GM20431 (cell line): ENCODE results near the gene HOXC11.

ENCODE experiments used
- in situ Hi-C: fragments of 300-500 bp; cut with MseI, MboI; formaldehyde crosslinking; loops from one replicate; pipeline ENCODE4 v1.15.0; 2020; ENCODE audit warnings: low sequenced_read_pairs; ENCODE audit not compliant: unreplicated experiment

HOXC11 gene

DNA sequence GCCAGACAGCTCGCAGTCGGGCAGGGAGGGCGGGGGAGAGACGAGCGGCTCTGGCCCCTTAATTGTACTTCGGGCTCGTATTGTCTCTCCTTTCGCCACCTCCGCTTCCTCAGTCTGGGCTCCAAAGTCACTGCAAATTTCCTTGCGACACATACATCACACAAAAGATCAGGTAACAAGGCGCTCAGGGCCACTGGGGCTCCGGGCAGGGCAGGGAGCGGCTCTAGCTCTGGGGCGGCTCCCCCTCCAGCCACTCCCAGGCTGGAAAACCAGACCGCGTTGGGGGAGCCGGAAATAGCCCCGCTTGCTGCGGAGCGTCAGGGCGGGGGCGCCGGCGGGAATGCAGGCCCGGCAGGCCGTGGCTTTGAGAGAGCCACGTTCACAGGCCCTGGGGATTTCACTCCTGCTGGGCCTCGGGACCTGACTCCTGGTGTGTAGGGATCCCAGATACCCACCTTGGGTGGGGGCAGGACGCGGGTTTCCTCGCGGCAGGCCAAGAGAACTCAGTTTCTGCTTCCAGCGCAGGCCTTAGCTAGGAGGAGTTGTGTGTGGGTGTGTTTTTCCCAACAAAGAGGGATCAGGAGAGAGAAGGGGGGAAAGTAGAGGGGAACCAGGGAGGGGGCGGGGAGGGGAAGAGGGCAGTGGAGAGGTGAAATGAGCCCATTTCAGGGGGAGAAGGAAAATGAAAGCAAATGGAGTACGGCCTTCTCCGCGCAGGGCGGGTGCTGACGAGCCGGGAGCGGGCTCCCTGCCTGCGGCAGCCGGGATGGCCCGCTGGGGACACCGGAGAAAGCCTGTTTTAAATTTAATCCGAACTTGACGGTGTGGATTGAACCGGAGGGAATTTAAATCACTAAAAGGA, 22.7 kb downstream of the HOXC11 start:
- in situ Hi-C loops: loop anchor here (10.0 kb wide), 1 partner anchor 209 kb away; no protein-coding TSS in a partner anchor

GRCh38 chr12:53996240-53997203, 23.6 kb downstream of the HOXC11 start:
- in situ Hi-C loops: loop anchor here (10.0 kb wide), 1 partner anchor 208 kb away; no protein-coding TSS in a partner anchor

GRCh38 chr12:53997204-53998109, 24.5 kb downstream of the HOXC11 start:
- in situ Hi-C loops: loop anchor here (10.0 kb wide), 1 partner anchor 207 kb away; no protein-coding TSS in a partner anchor

DNA sequence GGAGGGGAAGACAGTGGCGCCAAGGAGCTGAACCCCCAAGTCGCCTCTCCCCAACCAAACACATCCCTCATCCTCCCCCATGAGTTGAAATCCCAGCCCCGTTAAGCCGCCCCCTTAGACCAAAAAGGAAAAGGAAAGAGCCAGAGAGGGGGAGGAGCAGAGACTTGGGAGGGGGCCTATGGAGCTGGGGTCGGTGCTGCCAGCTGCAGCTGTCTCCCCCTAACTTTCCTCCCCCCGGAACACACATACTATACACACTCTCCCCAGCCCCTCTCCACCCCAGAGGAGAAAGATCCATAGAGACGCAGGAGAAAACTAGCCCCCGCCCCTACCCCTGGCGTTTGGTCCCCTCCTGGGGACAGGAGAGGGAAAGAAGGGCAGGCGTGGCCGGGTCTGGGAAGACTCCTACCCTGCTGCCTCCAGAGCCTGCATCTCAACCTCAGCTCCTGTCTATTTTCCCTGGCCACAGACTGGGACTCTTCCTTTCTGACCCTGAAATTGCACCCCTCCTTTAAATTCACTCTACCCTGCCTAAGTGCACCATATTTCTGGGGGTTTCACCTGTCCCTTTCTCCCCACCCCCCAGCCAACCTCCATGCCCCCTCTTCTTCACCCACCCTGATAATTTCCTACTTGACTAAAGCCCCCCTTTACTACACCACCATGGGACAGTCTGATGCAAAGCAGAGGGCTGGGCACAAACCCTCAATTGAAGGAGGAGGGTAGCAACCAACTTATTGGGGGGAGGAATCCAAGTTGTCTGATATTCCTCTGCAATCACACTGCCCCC, 25.4 kb downstream of the HOXC11 start:
- in situ Hi-C loops: loop anchor here (10.0 kb wide), 1 partner anchor 206 kb away; no protein-coding TSS in a partner anchor

- in situ Hi-C loops: loop anchor here (10.0 kb wide), 1 partner anchor 206 kb away; no protein-coding TSS in a partner anchor
Observed at GRCh38 chr12:53998900-53999236, 25.9 kb downstream of the HOXC11 start.

DNA sequence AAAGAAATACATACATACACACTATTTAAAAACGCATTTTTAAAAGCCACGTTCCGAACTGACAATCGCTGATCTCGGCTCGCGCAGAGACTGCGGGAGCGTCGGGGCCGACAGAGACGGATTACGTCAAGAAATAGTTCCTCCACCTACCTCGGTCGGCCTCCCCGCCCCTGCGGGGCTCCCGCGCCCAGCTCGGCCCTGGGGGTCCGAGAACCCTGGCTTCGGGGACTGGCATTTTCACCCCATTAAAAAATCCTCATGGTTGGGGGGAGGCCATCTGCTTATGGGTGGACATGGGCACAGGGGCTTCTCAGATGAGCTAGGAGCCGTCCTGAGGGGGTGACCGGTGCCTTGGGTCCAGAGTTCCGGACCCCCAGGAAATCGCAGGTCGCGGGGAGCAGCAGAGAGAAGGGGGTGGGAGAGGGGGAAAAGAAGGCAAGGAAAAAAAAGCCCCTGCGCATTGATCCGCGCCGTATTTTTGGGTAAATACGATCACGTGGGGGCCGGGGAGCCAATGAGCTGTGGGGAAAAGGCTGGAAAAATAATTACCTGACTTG, 26.7 kb downstream of the HOXC11 start:
- in situ Hi-C loops: loop anchor here (10.0 to 25.0 kb wide), 2 partner anchors 205 to 363 kb away; partner anchors contain the start of gene GPR84

DNA sequence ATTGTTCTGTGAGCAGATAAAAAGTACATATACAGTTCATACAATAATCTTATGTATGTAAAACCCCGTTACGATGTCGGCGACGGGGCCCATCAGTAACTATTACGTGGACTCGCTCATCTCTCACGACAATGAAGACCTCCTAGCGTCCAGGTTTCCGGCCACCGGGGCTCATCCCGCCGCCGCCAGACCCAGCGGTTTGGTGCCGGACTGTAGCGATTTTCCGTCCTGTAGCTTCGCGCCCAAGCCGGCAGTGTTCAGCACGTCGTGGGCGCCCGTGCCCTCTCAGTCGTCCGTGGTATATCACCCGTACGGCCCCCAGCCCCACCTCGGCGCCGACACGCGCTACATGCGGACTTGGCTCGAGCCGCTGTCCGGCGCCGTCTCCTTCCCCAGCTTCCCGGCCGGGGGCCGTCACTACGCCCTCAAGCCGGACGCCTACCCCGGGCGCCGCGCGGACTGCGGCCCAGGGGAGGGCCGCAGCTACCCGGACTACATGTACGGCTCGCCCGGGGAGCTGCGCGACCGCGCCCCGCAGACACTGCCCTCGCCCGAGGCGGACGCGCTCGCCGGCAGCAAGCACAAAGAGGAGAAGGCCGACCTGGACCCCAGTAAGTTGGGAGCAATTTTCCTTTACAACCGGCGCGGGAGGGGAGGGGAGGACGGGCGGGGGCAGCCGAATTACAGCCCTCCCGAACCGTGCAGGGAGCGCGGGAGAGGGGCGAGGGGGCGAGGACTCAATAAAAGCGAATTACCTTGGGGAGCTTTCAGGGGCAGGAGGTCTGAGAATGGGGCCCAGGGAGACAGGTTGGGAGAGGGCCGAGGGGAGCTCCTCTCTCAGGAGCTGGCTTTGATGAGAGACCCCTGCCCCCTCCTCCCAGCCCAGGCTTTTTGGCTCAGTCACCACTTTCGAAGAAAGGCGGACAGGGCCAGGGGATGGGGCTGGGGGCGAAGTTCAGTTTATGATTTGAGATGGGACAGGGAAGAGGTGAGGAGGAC, 27.5 kb downstream of the HOXC11 start, which contains the start of gene HOXC9:
HOXC9 (plus strand) TSS at position 46 of the 999 bp plus-strand sequence; CDS start at position 74, 28 bp downstream.
- in situ Hi-C loops: loop anchor here (25.0 kb wide), 1 partner anchor 362 kb away; the partner anchor contains the start of gene GPR84

DNA sequence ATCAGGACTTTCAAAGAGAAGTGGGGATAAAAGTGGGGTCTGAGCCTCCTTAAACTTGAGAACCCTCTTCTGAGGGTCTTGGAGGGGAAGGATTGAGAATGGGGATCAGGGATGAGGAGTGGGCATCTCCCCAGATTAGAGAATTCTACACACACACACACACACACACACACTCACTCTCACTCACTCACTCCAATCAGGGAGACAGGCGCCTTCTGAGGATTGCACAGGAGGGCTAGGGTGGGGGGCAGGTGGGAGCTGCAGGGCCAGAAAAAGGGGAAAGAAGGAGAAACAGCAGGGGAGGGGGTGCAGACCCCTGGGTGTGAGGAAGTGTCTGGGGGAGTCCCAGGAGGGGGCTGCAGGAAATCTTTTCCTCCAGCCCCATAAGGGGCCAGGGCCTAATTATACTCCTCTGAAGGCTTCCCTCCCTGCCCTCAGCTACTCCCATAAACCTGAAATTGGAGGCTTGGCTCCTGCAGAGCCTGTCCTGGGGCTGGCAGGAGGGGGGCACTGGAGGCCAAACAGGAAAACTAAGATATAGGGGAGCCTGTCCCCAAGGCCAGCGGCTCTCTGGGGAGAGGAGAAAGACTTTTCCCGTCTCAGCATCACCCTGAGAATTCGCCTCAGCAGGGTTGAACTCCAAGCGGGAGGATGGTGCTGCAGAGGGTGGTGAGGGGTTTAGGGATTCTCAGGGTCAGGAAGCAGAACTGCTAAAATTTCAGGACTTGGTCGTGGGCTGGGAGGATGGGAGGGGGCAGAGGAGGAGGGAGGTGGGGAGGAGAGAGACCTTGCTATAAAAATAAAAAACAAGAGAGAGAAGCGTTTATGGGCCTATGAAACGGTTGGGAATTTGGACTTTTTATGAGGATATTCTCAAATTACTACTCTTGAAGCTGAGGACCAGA, 28.6 kb downstream of the HOXC11 start:
- in situ Hi-C loops: loop anchor here (25.0 kb wide), 1 partner anchor 361 kb away; the partner anchor contains the start of gene GPR84

GRCh38 chr12:54002278-54002914, 29.5 kb downstream of the HOXC11 start:
- in situ Hi-C loops: loop anchor here (25.0 kb wide), 1 partner anchor 360 kb away; the partner anchor contains the start of gene GPR84

- in situ Hi-C loops: loop anchor here (25.0 kb wide), 1 partner anchor 359 kb away; the partner anchor contains the start of gene GPR84
Observed at GRCh38 chr12:54002915-54003389, 30.0 kb downstream of the HOXC11 start.

DNA sequence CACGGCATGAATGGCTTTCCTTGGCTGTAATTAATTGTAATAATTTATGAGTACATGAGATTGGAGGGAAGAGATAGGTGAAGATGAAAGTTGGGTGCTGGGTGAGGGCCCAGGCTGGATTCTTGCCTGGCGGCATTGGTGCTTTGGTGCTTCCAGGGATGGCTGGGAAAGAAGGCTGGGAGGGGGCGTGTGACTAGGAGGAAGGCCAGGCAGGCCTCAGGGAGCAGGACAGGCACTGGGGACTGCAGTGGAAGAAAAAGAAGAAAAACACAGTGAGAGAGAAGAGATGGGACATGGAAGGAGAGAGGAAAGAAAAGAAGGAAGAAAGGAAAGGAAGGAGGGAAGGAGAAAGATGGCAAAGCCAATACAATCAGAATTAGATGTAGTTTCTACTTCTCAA, 30.7 kb downstream of the HOXC11 start:
- in situ Hi-C loops: loop anchor here (25.0 kb wide), 1 partner anchor 359 kb away; the partner anchor contains the start of gene GPR84

- in situ Hi-C loops: loop anchor here (25.0 kb wide), 1 partner anchor 358 kb away; the partner anchor contains the start of gene GPR84
Observed at GRCh38 chr12:54004063-54004840, 31.3 kb downstream of the HOXC11 start.

DNA sequence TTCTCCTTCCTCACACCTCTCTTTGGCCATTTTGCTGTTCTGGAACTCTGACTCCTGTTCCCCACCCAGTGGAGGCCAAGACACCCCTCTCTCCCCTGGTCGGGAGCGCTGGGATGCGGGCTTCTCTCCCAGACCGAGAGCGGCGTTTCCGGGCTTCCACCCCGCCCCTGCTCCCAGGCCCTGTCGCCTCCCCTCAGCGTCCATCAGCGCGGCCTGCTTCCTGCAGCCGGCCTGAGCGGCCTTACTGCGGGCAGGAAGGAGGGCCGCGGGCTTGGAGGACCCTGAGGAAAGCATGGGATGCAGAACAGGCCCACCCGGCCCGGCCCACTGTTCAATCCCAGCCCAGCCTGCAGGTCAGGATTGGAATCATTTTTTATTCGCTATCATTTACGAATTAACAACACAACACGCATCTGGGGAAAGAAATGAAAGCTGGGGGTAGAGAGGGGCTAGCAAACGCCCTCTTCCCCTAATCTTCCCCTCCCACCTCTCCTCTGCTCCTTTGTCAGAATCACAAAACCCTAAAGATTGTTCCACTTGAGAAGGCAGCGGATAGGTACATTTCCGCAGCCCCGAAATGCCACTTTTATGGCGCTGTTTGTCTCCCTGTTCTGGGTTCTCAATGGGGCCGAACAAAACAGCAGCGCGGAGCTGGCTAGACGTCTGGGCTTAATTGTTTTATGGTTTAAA, 32.1 kb downstream of the HOXC11 start:
- in situ Hi-C loops: loop anchor here (25.0 kb wide), 1 partner anchor 357 kb away; the partner anchor contains the start of gene GPR84

DNA sequence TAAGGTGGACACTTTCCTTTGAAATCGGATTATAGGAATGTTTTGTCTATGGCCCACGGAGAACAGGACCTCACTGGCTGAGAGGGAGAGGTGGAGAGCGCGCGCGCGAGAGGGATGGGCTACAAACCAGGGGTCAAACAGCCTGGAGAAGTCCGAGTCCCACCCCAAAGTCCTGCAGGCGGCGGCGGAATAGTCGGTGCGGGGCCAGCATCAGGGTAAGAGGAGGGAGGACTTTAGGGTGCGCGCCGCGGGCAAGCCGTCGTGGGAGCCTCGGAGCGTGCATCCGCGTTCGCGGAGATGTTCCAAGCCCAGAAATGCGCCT, 32.6 kb downstream of the HOXC11 start:
- in situ Hi-C loops: loop anchor here (25.0 kb wide), 1 partner anchor 357 kb away; the partner anchor contains the start of gene GPR84
